Esophagus mucosa (tissue), 1 donor: ENCODE results near the gene SST. TPM values are rescaled to one million over a fixed set of nuclear protein-coding genes. Genes with fewer than 3 reads are reported as not detected.
A peak's percentile ranks its signal among the peaks of the same experiment; 100 is the strongest.

Experiments
- ATAC-seq: fragments of 200-7000 bp; cut with Tn5 transposase; one replicate; pipeline ENCODE4 v1.9.1; 2020
- total RNA-seq: library from RNA; stranded (reverse); gene quantifications from one replicate; pipeline ENCODE4 v1.2.4, GENCODE V29; 2023
- donor health status: DM: yes; HTN: yes; CAD: no.

Gene SST
- not detected for total RNA-seq

DNA sequence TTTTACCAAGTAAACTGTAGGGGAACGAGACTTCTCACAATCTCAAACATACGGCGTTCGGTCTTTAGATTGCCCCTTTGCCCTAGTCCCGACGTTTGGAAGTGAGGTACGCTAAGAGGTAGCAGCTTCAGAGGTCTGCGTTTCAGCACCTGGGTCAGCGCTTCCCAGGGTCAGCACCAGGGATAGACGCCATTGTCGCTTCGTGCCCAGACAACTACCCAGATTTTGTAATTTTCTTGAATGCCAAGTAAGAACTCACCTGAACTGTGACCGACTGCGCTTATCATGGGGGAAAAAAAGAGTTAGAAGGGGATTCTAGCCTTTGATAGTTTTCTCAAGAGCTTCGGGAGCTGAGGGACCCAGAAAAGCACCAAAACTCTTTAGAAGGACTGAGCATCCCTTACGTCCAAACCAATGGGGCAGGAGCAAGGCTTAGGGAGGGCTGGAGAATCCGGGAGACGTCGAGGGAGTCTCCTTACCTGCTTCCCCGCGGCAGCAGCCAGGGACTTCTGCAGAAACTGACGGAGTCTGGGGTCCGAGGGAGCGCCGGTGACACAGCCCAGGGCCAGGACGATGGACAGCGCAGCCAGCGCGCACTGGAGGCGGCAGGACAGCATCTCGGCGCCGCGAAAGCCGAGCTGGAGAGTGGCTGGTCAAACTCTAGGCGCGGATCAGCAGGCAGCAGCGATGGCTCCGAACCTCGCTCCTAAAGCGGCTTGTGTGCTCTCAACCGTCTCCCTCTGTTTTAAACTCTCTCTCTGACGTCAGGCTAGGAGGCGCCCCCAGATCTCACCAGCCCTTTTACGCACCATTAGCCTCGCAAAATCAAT, at the start of gene SST:
Gene SST, minus strand, starts transcription at position 720 of the 830 bp plus-strand sequence. Its CDS starts 103 bp downstream, at position 617.
- no peak for ATAC-seq

DNA sequence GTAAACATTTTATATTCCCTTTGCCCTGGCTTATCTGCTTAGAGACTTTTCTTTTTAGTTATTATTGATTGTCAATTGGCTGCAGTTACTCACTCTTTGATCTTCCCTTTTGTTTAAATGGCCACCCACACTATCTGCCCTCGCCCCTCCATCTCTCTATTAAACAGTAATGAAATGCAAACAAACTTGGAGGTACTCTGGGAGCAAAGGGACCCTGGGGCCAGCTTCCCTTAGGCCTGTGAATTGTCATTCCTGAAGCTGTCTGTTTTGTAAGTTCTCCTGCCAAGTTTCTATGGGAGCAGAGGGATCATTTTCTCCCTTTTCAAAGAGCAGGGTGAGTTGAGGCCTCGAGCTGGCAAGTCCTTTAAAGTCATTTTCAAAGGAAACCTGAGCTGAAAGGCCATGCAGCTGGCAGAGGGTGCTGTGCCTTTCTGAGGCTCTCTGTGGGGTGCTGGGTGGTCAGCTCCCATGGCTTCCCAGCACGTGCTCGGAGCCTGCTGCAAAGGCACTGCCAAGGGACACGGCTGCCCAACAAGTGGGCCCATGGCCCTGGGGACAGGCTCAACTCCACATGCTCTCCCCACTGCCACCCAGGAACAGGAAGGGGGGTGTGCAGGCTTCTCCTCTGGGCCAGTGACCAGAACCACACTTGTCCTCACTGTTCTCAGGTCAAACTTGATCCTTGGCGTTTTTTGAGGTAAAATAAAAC, 49.6 kb upstream of the SST start:
- ATAC-seq = no peak

DNA sequence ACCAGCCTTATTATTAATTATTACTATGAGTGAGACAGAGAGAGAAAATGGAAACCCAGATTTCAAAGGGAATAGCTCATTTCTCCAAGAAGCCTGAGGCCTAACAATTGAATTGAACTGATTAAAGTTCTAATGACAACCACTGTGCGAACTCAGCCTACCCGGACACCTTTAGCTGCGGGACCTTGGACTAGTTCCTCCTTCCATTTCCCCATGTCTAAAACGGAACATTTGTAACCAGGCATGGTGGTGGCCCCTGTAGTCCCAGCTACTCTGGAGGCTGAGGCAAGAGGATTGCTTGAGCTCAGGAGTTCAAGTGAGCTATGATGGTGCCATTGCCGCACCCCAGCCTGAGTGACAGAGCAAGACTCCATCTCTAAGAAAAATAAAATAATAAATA, 48.6 kb upstream of the SST start:
- no peak for ATAC-seq

DNA sequence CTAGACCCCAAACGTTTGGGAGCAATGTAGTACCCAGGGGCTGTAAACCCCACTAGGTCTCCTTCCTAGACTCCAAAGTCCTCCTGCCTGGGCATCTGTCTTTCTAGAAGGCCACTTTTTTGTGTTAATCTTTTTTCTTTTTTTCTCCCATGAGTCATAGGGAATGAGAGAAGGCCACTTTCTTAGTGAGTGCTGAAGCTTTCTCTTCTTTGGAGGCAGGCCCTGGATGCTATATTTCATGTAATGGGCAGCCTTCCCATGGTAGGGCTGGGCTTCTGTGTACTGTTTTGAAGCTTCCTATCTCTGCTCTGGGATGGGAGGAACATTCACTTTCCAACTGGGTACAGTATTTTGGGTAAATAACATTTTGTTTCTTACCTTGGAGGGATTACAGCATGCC, 47.4 kb upstream of the SST start:
- ATAC-seq = no peak

DNA sequence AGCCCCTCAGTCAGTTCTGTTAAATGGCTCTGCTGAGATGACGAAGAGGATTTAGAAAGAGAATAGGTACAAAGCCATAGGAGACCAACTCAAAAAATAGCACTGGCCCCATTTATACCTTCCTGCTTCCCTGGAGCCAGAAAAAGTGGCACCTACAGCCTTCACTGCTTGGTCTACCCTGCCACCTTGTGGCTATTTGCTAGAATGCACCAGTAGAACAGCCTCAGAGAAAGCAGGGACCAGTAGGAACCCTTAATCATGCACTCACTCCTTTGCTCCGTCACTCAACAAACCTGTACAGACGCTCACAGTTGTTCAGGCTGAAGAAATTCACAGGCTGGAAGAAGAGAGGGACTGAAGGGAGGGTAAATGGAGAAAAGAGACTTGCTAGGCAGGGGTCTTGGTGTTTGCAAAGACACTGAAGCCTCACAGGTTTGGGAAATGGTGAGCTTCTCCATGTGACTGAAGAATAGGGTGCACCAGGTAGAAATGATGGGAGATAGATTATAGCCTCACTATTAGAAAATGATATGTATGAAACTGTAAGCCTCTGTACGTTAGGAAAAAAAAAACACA, 44.3 kb upstream of the SST start:
- peak; percentile 96 for ATAC-seq

GRCh38 chr3:187713504-187713903, 43.3 kb upstream of the SST start:
- ATAC-seq = peak; percentile 41

DNA sequence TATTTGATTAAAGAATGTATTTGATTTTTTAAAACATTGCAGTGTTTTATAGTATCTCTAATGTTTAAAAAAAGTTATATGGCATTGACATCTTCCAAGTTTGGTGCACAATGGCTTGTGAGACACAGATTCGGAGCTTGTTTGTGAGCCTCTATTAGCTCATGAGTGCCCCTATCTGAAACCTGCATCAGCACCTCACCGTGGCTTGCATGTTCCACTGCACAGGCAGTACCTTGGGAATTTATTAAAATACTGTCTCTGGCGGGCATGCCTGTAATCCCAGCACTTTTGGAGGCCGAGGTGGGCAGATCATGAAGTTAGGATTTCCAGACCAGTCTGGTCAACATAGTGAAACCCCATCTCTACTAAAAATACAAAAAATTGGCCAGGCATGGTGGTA, 39.0 kb upstream of the SST start:
- ATAC-seq = no peak

DNA sequence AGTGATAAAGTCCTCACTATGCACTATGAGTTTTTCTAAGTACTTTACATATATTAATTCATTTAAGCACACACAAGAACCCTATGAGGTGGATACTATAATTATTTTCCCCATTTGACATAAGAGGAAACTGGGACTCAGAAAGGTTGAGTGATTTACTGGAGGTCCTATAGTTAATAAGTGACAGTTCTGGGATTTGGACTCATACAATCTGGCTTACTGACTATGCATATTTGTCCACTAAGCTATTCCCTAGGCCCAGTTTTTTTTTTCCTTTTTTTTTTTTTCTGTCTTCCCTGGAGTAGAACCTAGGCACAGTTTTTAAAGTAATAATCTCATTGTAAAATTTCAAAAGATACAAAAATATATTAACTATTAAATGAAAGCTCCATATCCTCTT, 38.5 kb upstream of the SST start:
- no peak for ATAC-seq

DNA sequence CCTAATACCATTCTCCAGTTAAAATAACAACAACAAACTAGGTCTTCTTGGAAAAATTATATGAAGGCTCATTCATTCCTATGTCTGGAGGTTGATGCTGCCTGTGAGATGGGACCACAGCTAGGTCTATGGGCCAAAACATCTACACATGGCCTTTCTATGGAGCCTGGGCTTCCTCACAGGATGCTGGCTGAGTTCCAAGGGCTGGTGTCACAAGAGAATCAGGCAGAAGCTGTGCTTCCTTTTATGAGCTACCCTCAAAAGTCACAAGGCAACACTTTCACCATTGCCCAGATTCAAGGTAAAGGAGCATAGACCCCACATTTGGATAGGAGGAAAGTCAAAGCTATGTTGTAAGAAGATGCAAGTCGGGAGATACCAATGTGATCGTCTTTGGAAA, 36.8 kb upstream of the SST start:
- ATAC-seq = no peak

DNA sequence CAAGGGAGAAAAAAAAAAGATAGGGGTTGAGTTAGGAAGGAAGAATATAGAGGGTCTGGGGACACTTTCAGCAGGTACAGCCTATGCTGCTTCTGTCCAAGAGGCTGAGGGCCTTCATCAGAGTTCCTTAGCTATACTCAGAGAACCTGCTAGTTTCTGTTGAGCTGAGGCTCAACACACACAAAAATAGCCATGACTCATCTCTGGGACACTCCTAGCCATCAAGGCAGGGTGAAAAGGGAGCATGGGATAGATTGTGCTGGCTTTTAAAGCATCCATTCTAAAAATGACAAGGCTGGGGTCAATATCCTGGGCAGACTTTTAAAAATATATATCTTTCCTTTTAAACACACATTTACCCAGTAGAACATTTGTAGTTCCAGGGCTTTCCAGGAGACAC, 35.0 kb upstream of the SST start:
- ATAC-seq = peak; percentile 51

GRCh38 chr3:187702507-187703033, 32.4 kb upstream of the SST start, which contains the start of gene RTP2:
Gene RTP2, minus strand, starts transcription at chr3:187702557. Its CDS starts 429 bp downstream, at chr3:187702128.
- no peak for ATAC-seq

GRCh38 chr3:187700249-187700648, 30.1 kb upstream of the SST start:
- no peak for ATAC-seq

DNA sequence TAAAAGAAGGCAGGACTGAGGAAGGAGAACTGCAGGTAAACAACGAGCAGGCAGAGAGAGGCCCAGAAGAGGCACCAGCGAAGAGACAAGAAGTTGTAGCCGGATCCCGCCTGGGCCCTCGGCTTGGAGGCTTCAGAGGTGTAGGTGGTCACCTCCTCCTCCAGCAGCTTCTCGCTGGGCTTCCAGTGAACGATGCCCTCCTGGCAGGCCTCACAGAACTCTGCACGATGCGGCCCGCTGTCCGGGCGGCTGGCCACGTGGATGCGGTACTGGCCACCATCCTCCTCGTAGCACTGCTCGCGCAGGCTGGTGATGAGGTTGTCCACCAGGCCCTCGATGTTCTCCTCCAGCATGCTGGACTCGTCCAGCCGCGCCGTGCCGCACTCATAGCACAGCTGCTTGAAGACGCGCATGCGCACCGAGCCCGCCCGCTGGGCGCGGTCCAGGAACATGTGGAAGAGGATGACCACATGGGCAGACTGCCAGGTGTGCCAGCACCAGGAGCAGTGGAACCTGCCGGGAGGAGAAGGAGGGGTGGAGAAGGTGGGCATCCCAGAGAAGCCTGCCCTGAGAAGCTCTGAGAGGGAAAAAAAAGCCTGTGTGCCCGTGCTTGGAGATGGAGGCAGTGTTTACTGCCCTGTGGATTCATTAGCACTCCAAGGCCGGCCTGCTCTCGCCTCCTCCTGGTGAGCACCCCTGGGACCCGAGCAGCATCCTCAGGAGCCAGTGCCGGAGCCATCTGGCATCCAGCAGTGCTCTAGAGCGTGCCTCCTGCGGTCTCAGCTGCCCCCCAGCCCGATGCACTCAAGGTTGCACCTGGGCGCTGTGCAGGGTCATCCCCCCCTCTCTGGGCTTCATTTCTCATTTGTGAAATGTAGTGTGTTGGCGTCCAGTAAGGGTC, 28.6 kb upstream of the SST start:
- no peak for ATAC-seq

- ATAC-seq = no peak
Observed at GRCh38 chr3:187696021-187696420, 25.8 kb upstream of the SST start.

DNA sequence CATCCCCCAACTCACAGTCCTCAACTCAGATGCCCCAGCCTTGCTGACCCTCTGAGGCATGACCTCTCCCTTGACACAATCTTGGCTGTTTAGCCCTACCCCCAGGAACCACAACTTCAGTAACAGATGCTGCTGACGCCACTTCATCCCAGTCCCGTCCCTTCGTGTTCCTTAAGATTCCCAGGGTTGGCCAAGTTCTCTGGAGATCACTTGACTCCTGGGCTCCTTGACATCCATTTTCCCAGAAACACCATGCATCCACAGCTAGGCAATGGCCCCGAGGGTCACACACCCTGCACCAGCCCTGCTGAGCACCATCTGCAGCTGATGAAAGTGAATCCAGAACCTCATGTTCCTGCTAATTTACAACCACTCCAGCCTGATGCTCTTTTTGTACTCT, 25.3 kb upstream of the SST start:
- ATAC-seq = no peak

DNA sequence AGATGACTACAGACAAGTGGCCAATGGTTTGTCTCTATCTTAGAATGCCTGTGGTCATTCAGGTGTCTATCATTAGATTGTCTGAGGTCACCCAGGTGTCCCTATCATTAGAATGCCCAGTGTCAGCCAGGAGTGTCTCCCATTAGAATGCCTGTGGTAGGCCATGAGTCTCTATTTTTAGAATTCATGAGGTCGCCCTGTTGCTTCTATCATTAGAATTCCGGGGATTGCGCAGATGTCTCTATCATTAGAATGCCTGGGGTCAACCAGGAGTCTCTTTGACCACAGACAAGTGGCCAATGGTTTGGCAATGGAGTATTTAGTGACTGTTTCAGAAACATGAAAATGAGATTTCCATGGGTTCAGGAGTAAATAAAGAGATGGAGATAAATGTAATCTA, 24.6 kb upstream of the SST start:
- ATAC-seq = no peak

DNA sequence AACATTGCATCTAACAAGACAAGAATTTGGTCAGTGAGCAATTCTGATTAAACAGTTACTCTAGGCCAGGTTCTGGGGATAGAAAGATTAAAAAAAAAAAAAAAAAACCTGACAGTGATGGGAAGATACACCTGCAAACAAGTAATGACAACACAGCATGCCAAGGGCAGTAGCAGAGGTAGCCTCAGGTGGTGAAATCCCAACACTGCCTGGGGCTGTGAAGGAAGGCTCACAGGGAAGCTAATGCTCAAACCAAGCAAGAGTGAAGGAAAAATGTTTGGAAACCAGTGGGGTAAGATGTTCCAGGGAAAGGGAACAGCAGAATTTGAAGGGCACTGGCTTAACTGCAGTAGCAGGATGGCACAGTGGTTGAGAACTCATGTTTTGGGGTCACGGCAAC, 23.2 kb upstream of the SST start:
- no peak for ATAC-seq

- no peak for ATAC-seq
Observed at GRCh38 chr3:187689984-187690383, 19.8 kb upstream of the SST start.

GRCh38 chr3:187686621-187687273, 16.6 kb upstream of the SST start:
- no peak for ATAC-seq

DNA sequence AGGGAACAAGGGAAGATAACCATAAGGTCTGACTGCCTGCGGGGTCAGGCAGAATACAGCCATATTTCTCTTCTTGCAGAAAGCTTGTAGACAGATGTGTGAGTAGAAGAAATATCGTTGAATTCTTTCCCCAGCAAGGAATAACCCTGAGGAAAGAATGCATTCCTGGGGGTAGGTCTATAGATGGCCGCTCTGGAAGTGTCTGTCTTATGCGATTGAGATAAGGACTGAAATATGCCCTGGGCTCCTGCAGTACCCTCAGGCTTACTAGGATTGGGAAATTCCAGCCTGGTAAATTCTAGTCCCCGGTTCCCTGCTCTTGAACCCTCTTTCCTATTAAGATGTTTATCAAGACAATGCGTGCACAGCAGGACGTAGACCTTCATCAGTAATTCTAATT, 15.8 kb upstream of the SST start:
- ATAC-seq = no peak

- ATAC-seq = no peak
Observed at GRCh38 chr3:187684880-187685279, 14.7 kb upstream of the SST start.

DNA sequence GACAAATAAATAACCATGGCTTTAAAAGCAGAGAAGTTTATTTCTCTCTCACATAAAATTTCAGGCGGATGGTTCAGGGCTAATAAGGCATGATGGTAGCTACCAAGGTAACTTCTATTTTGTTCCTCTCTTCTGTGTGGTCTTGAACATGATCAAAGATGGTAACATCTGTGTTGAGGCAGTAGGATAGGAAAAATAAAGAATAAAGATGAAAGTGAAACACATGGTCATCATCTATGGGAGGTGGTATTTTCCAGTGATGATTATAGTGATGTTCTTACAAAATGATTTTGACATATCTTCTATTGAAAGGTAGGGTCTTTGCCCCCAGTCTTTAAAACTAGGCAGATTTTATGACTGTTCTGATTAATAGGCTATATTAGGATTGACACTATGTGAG, 14.2 kb upstream of the SST start:
- ATAC-seq = no peak
